ENCODE measurements around the gene FJX1.
"Not testable (repeated sequence)": the region's sequence is repeated elsewhere in the genome, so short reads cannot be mapped to it uniquely, and the experiment has no call there.

FJX1 gene

GRCh38 chr11:35635933-35636332 is 17.7 kb downstream of the FJX1 start:
- no peak for DNase-seq

- no peak for DNase-seq
Observed at GRCh38 chr11:35639591-35640179, 21.4 kb downstream of the FJX1 start.

- no peak for DNase-seq
Observed at GRCh38 chr11:35641171-35641897, 23.1 kb downstream of the FJX1 start.

- DNase-seq: no peak
Observed at GRCh38 chr11:35641964-35642363, 23.7 kb downstream of the FJX1 start.

- no peak for DNase-seq
Observed at GRCh38 chr11:35647421-35648093, 29.3 kb downstream of the FJX1 start.

- DNase-seq: no peak
Observed at GRCh38 chr11:35650006-35650405, 31.7 kb downstream of the FJX1 start.

- DNase-seq: no peak
Observed at GRCh38 chr11:35650467-35650866, 32.2 kb downstream of the FJX1 start.

GRCh38 chr11:35651263-35651662 is 33.0 kb downstream of the FJX1 start:
- no peak for DNase-seq

- DNase-seq: not testable (repeated sequence)
Observed at GRCh38 chr11:35652786-35653185, 34.5 kb downstream of the FJX1 start.

GRCh38 chr11:35654711-35655110 is 36.5 kb downstream of the FJX1 start:
- no peak for DNase-seq

- DNase-seq: no peak
Observed at GRCh38 chr11:35655254-35655653, 37.0 kb downstream of the FJX1 start.

- no peak for DNase-seq
Observed at GRCh38 chr11:35655856-35656255, 37.6 kb downstream of the FJX1 start.

GRCh38 chr11:35658020-35658948 is 40.0 kb downstream of the FJX1 start:
- DNase-seq: no peak

GRCh38 chr11:35661534-35661933 is 43.3 kb downstream of the FJX1 start:
- no peak for DNase-seq

- DNase-seq: no peak
Observed at GRCh38 chr11:35662061-35662648, 43.9 kb downstream of the FJX1 start.

- DNase-seq: no peak
Observed at GRCh38 chr11:35662649-35663407, 44.6 kb downstream of the FJX1 start, which contains the start of gene TRIM44. Gene TRIM44, plus strand, starts transcription at chr11:35662775. Its CDS starts 337 bp downstream, at chr11:35663112.

GRCh38 chr11:35663408-35663702 is 45.1 kb downstream of the FJX1 start:
- no peak for DNase-seq

- no peak for DNase-seq
Observed at GRCh38 chr11:35664977-35665441, 46.7 kb downstream of the FJX1 start.

GRCh38 chr11:35667257-35667656 is 49.0 kb downstream of the FJX1 start:
- no peak for DNase-seq

- not testable (repeated sequence) for DNase-seq
Observed at GRCh38 chr11:35668350-35668749, 50.1 kb downstream of the FJX1 start.
